ENCODE data around the gene PRKAG3.

DNA sequence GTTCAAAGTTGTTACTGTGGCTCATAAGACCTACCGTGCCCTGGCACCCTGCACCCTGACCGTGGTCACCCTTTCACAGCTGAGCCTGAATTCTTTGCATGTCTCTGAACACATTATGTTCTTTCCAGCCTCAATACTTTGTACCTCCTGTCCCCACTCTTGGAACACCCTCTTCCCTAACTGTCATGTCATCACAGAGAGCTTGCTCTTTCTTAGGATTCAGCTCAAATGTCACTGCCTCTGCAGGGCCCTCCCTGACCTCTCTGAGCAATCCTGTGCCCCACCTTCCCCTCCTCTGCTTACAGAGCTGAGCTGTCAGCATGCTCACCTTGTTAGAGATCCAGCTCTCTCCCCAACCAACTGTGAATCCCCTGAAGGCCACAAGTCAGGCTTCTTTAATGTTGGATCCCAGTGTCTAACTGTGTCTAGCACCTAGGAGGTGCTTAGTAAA lies 15.0 kb downstream of the PRKAG3 start:
- TF ChIP-seq, protein P1, sequence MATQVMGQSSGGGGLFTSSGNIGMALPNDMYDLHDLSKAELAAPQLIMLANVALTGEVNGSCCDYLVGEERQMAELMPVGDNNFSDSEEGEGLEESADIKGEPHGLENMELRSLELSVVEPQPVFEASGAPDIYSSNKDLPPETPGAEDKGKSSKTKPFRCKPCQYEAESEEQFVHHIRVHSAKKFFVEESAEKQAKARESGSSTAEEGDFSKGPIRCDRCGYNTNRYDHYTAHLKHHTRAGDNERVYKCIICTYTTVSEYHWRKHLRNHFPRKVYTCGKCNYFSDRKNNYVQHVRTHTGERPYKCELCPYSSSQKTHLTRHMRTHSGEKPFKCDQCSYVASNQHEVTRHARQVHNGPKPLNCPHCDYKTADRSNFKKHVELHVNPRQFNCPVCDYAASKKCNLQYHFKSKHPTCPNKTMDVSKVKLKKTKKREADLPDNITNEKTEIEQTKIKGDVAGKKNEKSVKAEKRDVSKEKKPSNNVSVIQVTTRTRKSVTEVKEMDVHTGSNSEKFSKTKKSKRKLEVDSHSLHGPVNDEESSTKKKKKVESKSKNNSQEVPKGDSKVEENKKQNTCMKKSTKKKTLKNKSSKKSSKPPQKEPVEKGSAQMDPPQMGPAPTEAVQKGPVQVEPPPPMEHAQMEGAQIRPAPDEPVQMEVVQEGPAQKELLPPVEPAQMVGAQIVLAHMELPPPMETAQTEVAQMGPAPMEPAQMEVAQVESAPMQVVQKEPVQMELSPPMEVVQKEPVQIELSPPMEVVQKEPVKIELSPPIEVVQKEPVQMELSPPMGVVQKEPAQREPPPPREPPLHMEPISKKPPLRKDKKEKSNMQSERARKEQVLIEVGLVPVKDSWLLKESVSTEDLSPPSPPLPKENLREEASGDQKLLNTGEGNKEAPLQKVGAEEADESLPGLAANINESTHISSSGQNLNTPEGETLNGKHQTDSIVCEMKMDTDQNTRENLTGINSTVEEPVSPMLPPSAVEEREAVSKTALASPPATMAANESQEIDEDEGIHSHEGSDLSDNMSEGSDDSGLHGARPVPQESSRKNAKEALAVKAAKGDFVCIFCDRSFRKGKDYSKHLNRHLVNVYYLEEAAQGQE (IDR thresholded peaks at IDR 0.05) = no peak
- TF ChIP-seq, protein P2, sequence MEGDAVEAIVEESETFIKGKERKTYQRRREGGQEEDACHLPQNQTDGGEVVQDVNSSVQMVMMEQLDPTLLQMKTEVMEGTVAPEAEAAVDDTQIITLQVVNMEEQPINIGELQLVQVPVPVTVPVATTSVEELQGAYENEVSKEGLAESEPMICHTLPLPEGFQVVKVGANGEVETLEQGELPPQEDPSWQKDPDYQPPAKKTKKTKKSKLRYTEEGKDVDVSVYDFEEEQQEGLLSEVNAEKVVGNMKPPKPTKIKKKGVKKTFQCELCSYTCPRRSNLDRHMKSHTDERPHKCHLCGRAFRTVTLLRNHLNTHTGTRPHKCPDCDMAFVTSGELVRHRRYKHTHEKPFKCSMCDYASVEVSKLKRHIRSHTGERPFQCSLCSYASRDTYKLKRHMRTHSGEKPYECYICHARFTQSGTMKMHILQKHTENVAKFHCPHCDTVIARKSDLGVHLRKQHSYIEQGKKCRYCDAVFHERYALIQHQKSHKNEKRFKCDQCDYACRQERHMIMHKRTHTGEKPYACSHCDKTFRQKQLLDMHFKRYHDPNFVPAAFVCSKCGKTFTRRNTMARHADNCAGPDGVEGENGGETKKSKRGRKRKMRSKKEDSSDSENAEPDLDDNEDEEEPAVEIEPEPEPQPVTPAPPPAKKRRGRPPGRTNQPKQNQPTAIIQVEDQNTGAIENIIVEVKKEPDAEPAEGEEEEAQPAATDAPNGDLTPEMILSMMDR (IDR thresholded peaks at IDR 0.05; ENCODE audit: low read depth, low read length, missing input control) = no peak
- TF ChIP-seq RAD21 (IDR thresholded peaks at IDR 0.05) (no peak), SP1 (IDR thresholded peaks at IDR 0.05) (no peak), NR2F2 (IDR thresholded peaks at IDR 0.05) (no peak), GABPA (IDR thresholded peaks at IDR 0.05 in 1 of 2, conservative IDR thresholded peaks at IDR 0.05 in 1 of 2) (no peak), HNF4A (conservative IDR thresholded peaks at IDR 0.05) (no peak), HNF4G (IDR thresholded peaks at IDR 0.05) (no peak), JUND (IDR thresholded peaks at IDR 0.05) (no peak), YY1 (IDR thresholded peaks at IDR 0.05) (no peak), TAF1 (conservative IDR thresholded peaks at IDR 0.05) (no peak)
- TF ChIP-seq, protein P3, sequence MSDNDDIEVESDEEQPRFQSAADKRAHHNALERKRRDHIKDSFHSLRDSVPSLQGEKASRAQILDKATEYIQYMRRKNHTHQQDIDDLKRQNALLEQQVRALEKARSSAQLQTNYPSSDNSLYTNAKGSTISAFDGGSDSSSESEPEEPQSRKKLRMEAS (IDR thresholded peaks at IDR 0.05) = no peak
- TF ChIP-seq, protein P4, sequence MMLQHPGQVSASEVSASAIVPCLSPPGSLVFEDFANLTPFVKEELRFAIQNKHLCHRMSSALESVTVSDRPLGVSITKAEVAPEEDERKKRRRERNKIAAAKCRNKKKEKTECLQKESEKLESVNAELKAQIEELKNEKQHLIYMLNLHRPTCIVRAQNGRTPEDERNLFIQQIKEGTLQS (IDR thresholded peaks at IDR 0.05) = no peak
